GM12878 (cell line): ENCODE data around the gene PTPMT1. TPM values are rescaled to one million over a fixed set of nuclear protein-coding genes. Genes with fewer than 3 reads are reported as not detected.

Source experiments
- ATAC-seq: fragments of 200-7000 bp; cut with Tn5 transposase; 3 replicates; pipeline ENCODE4 v1.9.1; 2020; ENCODE audit warnings: mild to moderate bottlenecking, moderate library complexity
- BruUV-seq: library from RNA; stranded (reverse); fragments of 400-500 nt; replicated peaks from 2 replicates; lab custom pipeline; 2021; lab: Mats Ljungman, UMichigan
- CTCF ChIA-PET: fragments of 300-600 bp; sonication (Branson Sonifier 250); formaldehyde crosslinking; extraction: SDS; loops from one replicate; lab custom pipeline; 2021; ENCODE audit warnings: inconsistent platforms; lab: Yijun Ruan, JAX
- POLR2A ChIA-PET: fragments of 350-600 bp; formaldehyde crosslinking; extraction: SDS; loops from one replicate; lab custom pipeline; 2021; ENCODE audit warnings: inconsistent platforms; lab: Charles Lee
- RAD21 ChIA-PET: fragments of 300-600 bp; sonication (Branson Sonifier 250); formaldehyde crosslinking; loops from one replicate; lab custom pipeline; 2023; ENCODE audit warnings: antibody characterized with exemption; ENCODE audit not compliant: unreplicated experiment; lab: Charles Lee
- SMC1A ChIA-PET: fragments of 300-600 bp; sonication (Branson Sonifier 250); formaldehyde crosslinking; loops from one replicate; lab custom pipeline; 2023; ENCODE audit not compliant: unreplicated experiment, uncharacterized antibody; lab: Charles Lee
- DNase-seq: peaks from one replicate; pipeline ENCODE4 v3.0.0-alpha.2; 2011; ENCODE audit warnings: low read depth, low spot score
- FAIRE-seq: peaks from 3 replicates; lab custom pipeline; 2011; peaks lifted over from hg19 to GRCh38; lab: Jason Lieb, UNC
- H2AFZ ChIP-seq: 2 replicates; pipeline ENCODE4 v1.6.0; 2011; ENCODE audit warnings: low read depth, low read length, control low read depth; ENCODE audit not compliant: control insufficient read depth
- H3K27ac ChIP-seq: 2 replicates; pipeline ENCODE4 v1.5.1; 2011; ENCODE audit warnings: control low read depth; ENCODE audit not compliant: control insufficient read depth, insufficient read depth
- H3K27me3 ChIP-seq, 2 experiments: replicated peaks in 1 of 2; 2 replicates each; pipeline versions ENCODE4 v1.6.0 to v1.6.1; 2011; ENCODE audit warnings: low read length in 1 of 2; ENCODE audit not compliant: control insufficient read depth in 2 of 2, insufficient read depth in 2 of 2
- H3K36me3 ChIP-seq, 2 experiments: 2 replicates each; pipeline ENCODE4 v1.5.1; 2011; ENCODE audit warnings: low read length in 1 of 2; ENCODE audit not compliant: control insufficient read depth in 2 of 2, insufficient read depth in 2 of 2
- H3K4me1 ChIP-seq: 2 replicates; pipeline ENCODE4 v1.6.1; 2011; ENCODE audit warnings: mild to moderate bottlenecking, low read length, moderate library complexity, mixed read lengths; ENCODE audit not compliant: control insufficient read depth, insufficient read depth
- H3K4me2 ChIP-seq: 2 replicates; pipeline ENCODE4 v1.6.0; 2011; ENCODE audit warnings: control low read depth; ENCODE audit not compliant: control insufficient read depth, insufficient read depth
- H3K4me3 ChIP-seq: fragments of 200-600 bp; sonication (generic); 2 replicates; pipeline ENCODE4 v1.5.1; 2016
- H3K79me2 ChIP-seq: 2 replicates; pipeline ENCODE4 v1.6.0; 2011; ENCODE audit warnings: low read length; ENCODE audit not compliant: control insufficient read depth, insufficient read depth
- H3K9ac ChIP-seq: 2 replicates; pipeline ENCODE4 v1.8.0; 2011; ENCODE audit warnings: low read length, control low read depth, mixed read lengths; ENCODE audit not compliant: control insufficient read depth, insufficient read depth
- H3K9me3 ChIP-seq: replicated peaks from 3 replicates; pipeline ENCODE4 v1.5.1; 2011; ENCODE audit warnings: mild to moderate bottlenecking, low read length; ENCODE audit not compliant: control insufficient read depth, insufficient read depth
- H4K20me1 ChIP-seq: 2 replicates; pipeline ENCODE4 v1.6.0; 2011; ENCODE audit not compliant: control insufficient read depth, insufficient read depth
- ASH2L ChIP-seq: fragments of 300-600, 200-600 bp; sonication (generic); IDR thresholded peaks from 2 replicates; pipeline ENCODE4 v1.6.1; 2017; ENCODE audit warnings: low read depth, mild to moderate bottlenecking, borderline replicate concordance
- CREB1 ChIP-seq: IDR thresholded peaks from 2 replicates; pipeline ENCODE4 v1.6.1; 2012; ENCODE audit warnings: low read depth, mild to moderate bottlenecking, inconsistent platforms
- E2F4 ChIP-seq: IDR thresholded peaks from 2 replicates; pipeline ENCODE4 v1.6.1; 2012; ENCODE audit warnings: low read depth, low read length, improper control_type of control experiment
- KAT2A ChIP-seq: conservative IDR thresholded peaks from 2 replicates; pipeline ENCODE4 v1.6.1; 2011; ENCODE audit warnings: low read depth, low read length; ENCODE audit not compliant: control insufficient read depth
- MXI1 ChIP-seq: fragments of 150-350 bp; IDR thresholded peaks from 2 replicates; pipeline ENCODE4 v1.6.1; 2011; ENCODE audit warnings: low read depth, mild to moderate bottlenecking, inconsistent platforms, low read length, improper control_type of control experiment
- POLR2AphosphoS5 ChIP-seq: IDR thresholded peaks from 2 replicates; pipeline ENCODE4 v1.6.1; 2011; ENCODE audit warnings: mild to moderate bottlenecking, low read length, inconsistent platforms
- SREBF2 ChIP-seq: IDR thresholded peaks from 2 replicates; pipeline ENCODE4 v1.6.1; 2012; ENCODE audit warnings: mild to moderate bottlenecking, low read length
- USF2 ChIP-seq: IDR thresholded peaks from 2 replicates; pipeline ENCODE4 v1.6.1; 2011; ENCODE audit warnings: low read depth, low read length, improper control_type of control experiment, borderline replicate concordance
- YBX1 ChIP-seq: fragments of 450-650 bp; IDR thresholded peaks from 2 replicates; pipeline ENCODE4 v1.6.1; 2016; ENCODE audit warnings: antibody characterized with exemption
- ZBED1 ChIP-seq: IDR thresholded peaks from 2 replicates; pipeline ENCODE4 v1.6.1; 2016; ENCODE audit warnings: borderline replicate concordance
- ZBTB11 ChIP-seq: fragments of 450-650 bp; formaldehyde crosslinking; IDR thresholded peaks from 2 replicates; pipeline ENCODE4 v1.5.0; 2022; ENCODE audit warnings: mild to moderate bottlenecking, missing genetic modification characterization
- WGBS: methylation state at CpG from one replicate; pipeline ENCODE4 v1.1.6; 2016; ENCODE audit warnings: low lambda C conversion rate; ENCODE audit not compliant: insufficient replicate concordance, insufficient coverage; ENCODE audit errors: missing lambda C conversion rate; 5-methylcytosine and 5-hydroxymethylcytosine counted together
- in situ Hi-C: fragments of 300-500 bp; cut with MboI; formaldehyde crosslinking; loops from 9 replicates; pipeline ENCODE4 v1.14.3; 2018; ENCODE audit warnings: mixed read lengths
- intact Hi-C: fragments of 100-400 bp; cut with micrococcal nuclease; formaldehyde crosslinking; loops from one replicate; pipeline ENCODE4 v1.14.2; 2022; ENCODE audit not compliant: unreplicated experiment
- polyA plus RNA-seq, 11 experiments: library from polyadenylated mRNA; depleted of rRNA in 4 of 11; unstranded in 6 of 11; stranded (reverse) in 5 of 11; fragments of >200 nt; fragmentation: Nextera tagmentation in 4 of 11; fragmentation: Illumina TruSeq in 1 of 11; extraction: Ambion mirVana in 4 of 11; extraction: Trizol in 1 of 11; gene quantifications; 1 replicate in 1 of 11; 2 replicates in 10 of 11; pipeline versions ENCODE4 v1.2.1 to v1.2.3, GENCODE V29; 2011 to 2016; ENCODE audit warnings: inconsistent platforms in 2 of 11, missing spikeins in 2 of 11, low read depth in 1 of 11
- total RNA-seq, 4 experiments: library from RNA; depleted of rRNA in 3 of 4; stranded (reverse); fragments of >200 nt in 3 of 4; fragmentation: Illumina TruSeq in 1 of 4; extraction: Trizol in 1 of 4; gene quantifications; 2 replicates each; pipeline versions ENCODE4 v1.2.1 to v1.2.3, GENCODE V29; 2013 to 2021

Gene PTPMT1
- total and polyA plus RNA-seq, 10 of the 15 experiments (the other 5 are each of a cell fraction or from before 2014, with no cell fraction given), result 12.0 to 116 (median 58.2) TPM

DNA sequence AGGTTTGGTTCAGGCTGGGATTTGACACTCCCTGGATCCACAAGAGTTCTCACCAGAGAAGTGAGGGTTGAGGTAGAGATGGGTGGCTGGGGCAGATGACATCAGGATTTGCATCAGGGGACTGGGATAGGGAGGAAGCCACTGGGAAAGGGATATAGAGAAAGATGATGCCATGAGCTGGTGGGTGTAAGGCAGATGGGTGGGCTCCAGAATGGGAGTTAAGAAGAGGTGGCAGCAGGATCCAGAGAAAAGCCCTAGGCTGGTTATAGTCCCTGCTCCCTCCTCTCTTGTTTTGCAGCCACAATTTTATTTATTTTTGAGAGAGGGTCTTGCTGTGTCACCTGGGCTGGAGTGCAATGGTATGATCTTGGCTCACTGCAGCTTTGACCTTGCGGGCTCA lies 30.6 kb downstream of the PTPMT1 start:
- Histone ChIP-seq H2AFZ (no peak overlapping the region), H3K4me2 (no peak overlapping the region), H3K79me2 (no peaks in the 10 kb centered on the region), H4K20me1 (no peaks in the 10 kb centered on the region), H3K9ac (no peak overlapping the region), H3K36me3 (no peaks in the 10 kb centered on the region), H3K4me1 (peaks cover 7% of the 10 kb centered on the region), H3K27me3 (peaks cover 3 to 23% of the 10 kb centered on the region in 2 experiments), H3K9me3 (no peaks in the 10 kb centered on the region), H3K27ac (no peak overlapping the region), H3K4me3 (no peak overlapping the region)
- intact Hi-C loops, result no loop called here
- ChIA-PET SMC1A (interaction anchor here (0.6 to 1.5 kb wide), 2 partner anchors 10 to 90 kb away, joined by 4 read pairs; no protein-coding TSS in a partner anchor), CTCF (interaction anchor here (0.6 to 0.8 kb wide), 2 partner anchors 22 to 219 kb away, joined by 3 read pairs; no protein-coding TSS in a partner anchor), RAD21 (no interaction called here), POLR2A (interaction anchor here (0.5 to 0.7 kb wide), 2 partner anchors 26 to 179 kb away, joined by 3 to 5 read pairs; no protein-coding TSS in a partner anchor)
- in situ Hi-C loops, result no loop called here
- ATAC-seq (no peak), DNase-seq (no peak), FAIRE-seq (no peak)
- WGBS, result 85% methylated on average over 1 of the region's 1 CpG
- BruUV-seq, result no TSS peak
- TF ChIP-seq SREBF2 (no peak), ZBTB11 (CRISPR knock-in tag) (no peak)

DNA sequence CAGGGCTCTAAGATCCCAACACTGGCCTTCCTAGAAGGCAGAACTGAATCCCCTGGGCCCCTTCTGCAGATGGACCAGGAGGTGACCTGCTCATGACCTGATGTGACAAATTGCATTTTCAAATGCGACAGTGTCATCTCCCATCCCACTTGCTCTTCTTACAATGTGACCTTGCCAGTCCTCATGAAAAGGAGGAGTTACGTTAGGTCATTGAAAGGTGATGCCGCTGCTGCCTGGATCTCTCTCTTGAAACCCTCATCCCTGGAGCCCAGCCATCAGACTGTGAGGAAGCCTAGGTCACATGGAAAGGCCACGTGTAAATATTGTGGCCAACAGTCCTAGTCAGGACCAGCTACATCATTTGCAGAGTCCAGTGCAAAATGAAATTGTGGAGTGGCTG lies 34.5 kb downstream of the PTPMT1 start:
- no peak for DNase-seq
- CTCF ChIA-PET, result no interaction called here
- Histone ChIP-seq H2AFZ (no peak overlapping the region), H3K4me2 (no peak overlapping the region), H3K4me3 (no peak overlapping the region), H3K4me1 (no peaks in the 10 kb centered on the region), H3K79me2 (no peaks in the 10 kb centered on the region), H3K9me3 (no peaks in the 10 kb centered on the region), H4K20me1 (no peaks in the 10 kb centered on the region), H3K9ac (no peak overlapping the region), H3K27ac (no peak overlapping the region), H3K36me3 (no peaks in the 10 kb centered on the region), H3K27me3 (no peaks in the 10 kb centered on the region)
- POLR2A ChIA-PET, result no interaction called here
- RAD21 ChIA-PET, result no interaction called here
- WGBS, result 61% methylated on average over 4 of the region's 4 CpGs
- no TSS peak for BruUV-seq
- no peak for FAIRE-seq
- intact Hi-C loops, result no loop called here
- in situ Hi-C loops, result no loop called here
- no peak for ATAC-seq
- SMC1A ChIA-PET, result interaction anchor here (1.2 kb wide), 1 partner anchor 19 kb away, joined by 3 read pairs; no protein-coding TSS in a partner anchor
- TF ChIP-seq ZBED1, result no peak
- no peak for TF ChIP-seq CREB1
- no peak for TF ChIP-seq ASH2L
- TF ChIP-seq YBX1, result no peak
- TF ChIP-seq KAT2A, result no peak
- no peak for TF ChIP-seq MXI1
- TF ChIP-seq USF2, result no peak
- TF ChIP-seq POLR2AphosphoS5, result no peak
- no peak for TF ChIP-seq E2F4
